DMS79 (cell line): ENCODE data around the gene CREB3L1.

Experiments used
- DNase-seq: peaks from one replicate; lab custom pipeline; 2025; lab: John Stamatoyannopoulos, UW

CREB3L1 gene

GRCh38 chr11:46277622-46278386 is at the start of gene CREB3L1:
Gene CREB3L1, plus strand, starts transcription at chr11:46277662. Its CDS starts 450 bp downstream, at chr11:46278112.
- peak; percentile 19 for DNase-seq

GRCh38 chr11:46229230-46229629 is 48.2 kb upstream of the CREB3L1 start:
- no peak for DNase-seq

GRCh38 chr11:46234311-46234710 is 43.2 kb upstream of the CREB3L1 start:
- DNase-seq = no peak

GRCh38 chr11:46235777-46236688 is 41.4 kb upstream of the CREB3L1 start:
- no peak for DNase-seq

GRCh38 chr11:46236918-46237247 is 40.6 kb upstream of the CREB3L1 start:
- DNase-seq = no peak

GRCh38 chr11:46237248-46238077 is 40.0 kb upstream of the CREB3L1 start:
- DNase-seq = no peak

GRCh38 chr11:46238078-46238966 is 39.1 kb upstream of the CREB3L1 start:
- DNase-seq = no peak

GRCh38 chr11:46238967-46239800 is 38.3 kb upstream of the CREB3L1 start:
- peak; percentile 45 for DNase-seq

GRCh38 chr11:46239801-46240061 is 37.7 kb upstream of the CREB3L1 start:
- DNase-seq = no peak

GRCh38 chr11:46240371-46240770 is 37.1 kb upstream of the CREB3L1 start:
- DNase-seq = no peak

GRCh38 chr11:46240861-46241260 is 36.6 kb upstream of the CREB3L1 start:
- DNase-seq = no peak

- no peak for DNase-seq
Observed at GRCh38 chr11:46242041-46242951, 35.2 kb upstream of the CREB3L1 start.

- DNase-seq = peak; percentile 84
Observed at GRCh38 chr11:46242952-46243795, 34.3 kb upstream of the CREB3L1 start.

- DNase-seq = no peak
Observed at GRCh38 chr11:46243796-46244109, 33.7 kb upstream of the CREB3L1 start.

- no peak for DNase-seq
Observed at GRCh38 chr11:46246521-46246920, 30.9 kb upstream of the CREB3L1 start.

GRCh38 chr11:46247090-46247489 is 30.4 kb upstream of the CREB3L1 start:
- DNase-seq = no peak

GRCh38 chr11:46247659-46248058 is 29.8 kb upstream of the CREB3L1 start:
- DNase-seq = peak; percentile 43

- no peak for DNase-seq
Observed at GRCh38 chr11:46248289-46249102, 29.0 kb upstream of the CREB3L1 start.
